HepG2 (cell line): ENCODE data around the gene GOLT1A. TPM values are rescaled to one million over a fixed set of nuclear protein-coding genes. Genes with fewer than 3 reads are reported as not detected.

ENCODE experiments used
- ATAC-seq: fragments of 200-7000 bp; cut with Tn5 transposase; 3 replicates; pipeline ENCODE4 v1.9.1; 2020; ENCODE audit warnings: mild to moderate bottlenecking, moderate library complexity
- BruUV-seq: library from RNA; stranded (reverse); fragments of 400-500 nt; replicated peaks from 2 replicates; lab custom pipeline; 2021; lab: Mats Ljungman, UMichigan
- CTCF ChIA-PET: fragments of 300-600 bp; formaldehyde crosslinking; extraction: SDS; loops from one replicate; lab custom pipeline; 2021; ENCODE audit warnings: low total read pairs, inconsistent platforms, low intra/inter-chr PET ratio; lab: Yijun Ruan, JAX
- POLR2A ChIA-PET: fragments of 350-600 bp; sonication (Branson Sonifier 250); formaldehyde crosslinking; loops from one replicate; lab custom pipeline; 2020; ENCODE audit warnings: antibody characterized with exemption, inconsistent platforms; lab: Yijun Ruan, JAX
- DNase-seq: peaks from one replicate; pipeline ENCODE4 v3.0.0-alpha.2; 2015; ENCODE audit warnings: low spot score
- FAIRE-seq: peaks from 3 replicates; lab custom pipeline; 2011; peaks lifted over from hg19 to GRCh38; lab: Jason Lieb, UNC
- H2AFZ ChIP-seq: one replicate; pipeline ENCODE4 v1.6.1; 2011; ENCODE audit warnings: low read length, inconsistent platforms
- H3K27ac ChIP-seq: fragments of 300-600 bp; 3 replicates; pipeline ENCODE4 v1.8.0; 2011; ENCODE audit warnings: mixed run types, mild to moderate bottlenecking, mixed read lengths, low read length, inconsistent platforms; ENCODE audit not compliant: insufficient read depth; ENCODE audit errors: extremely low read length
- H3K27me3 ChIP-seq, 2 experiments: fragments of 200-600 bp in 1 of 2; 2 replicates in 1 of 2; 3 replicates in 1 of 2; pipeline versions ENCODE4 v1.6.0 to v1.8.0; 2011; ENCODE audit warnings: low read length in 2 of 2, mild to moderate bottlenecking in 2 of 2, moderate library complexity in 2 of 2, inconsistent platforms in 1 of 2; ENCODE audit not compliant: insufficient read depth in 2 of 2, control insufficient read depth in 1 of 2
- H3K36me3 ChIP-seq, 2 experiments: fragments of 200-600 bp in 1 of 2; replicated peaks in 1 of 2; 2 replicates in 1 of 2; 3 replicates in 1 of 2; pipeline versions ENCODE4 v1.5.1 to v1.8.0; 2011; ENCODE audit warnings: low read length in 2 of 2, inconsistent platforms in 1 of 2; ENCODE audit not compliant: insufficient read depth in 2 of 2, control insufficient read depth in 1 of 2
- H3K4me1 ChIP-seq: 2 replicates; pipeline ENCODE4 v1.5.1; 2012; ENCODE audit warnings: low read length, inconsistent platforms; ENCODE audit not compliant: insufficient read depth
- H3K4me2 ChIP-seq: 2 replicates; pipeline ENCODE4 v1.6.0; 2011; ENCODE audit warnings: low read depth, low read length, inconsistent platforms
- H3K4me3 ChIP-seq, 3 experiments: fragments of 200-600 bp in 1 of 3; sonication (generic), shearing (Covaris generic) in 1 of 3; replicated peaks in 1 of 3; 2 replicates each; pipeline ENCODE4 v1.5.1; 2011 to 2016; ENCODE audit warnings: low read length in 3 of 3, inconsistent platforms in 2 of 3, low read depth in 2 of 3, mild to moderate bottlenecking in 2 of 3, control low read depth in 1 of 3, mixed read lengths in 1 of 3; ENCODE audit not compliant: insufficient read depth in 1 of 3
- H3K79me2 ChIP-seq: one replicate; pipeline ENCODE4 v1.6.1; 2011; ENCODE audit warnings: low read length, inconsistent platforms; ENCODE audit not compliant: insufficient read depth
- H3K9ac ChIP-seq: 2 replicates; pipeline ENCODE4 v1.6.0; 2011; ENCODE audit warnings: mild to moderate bottlenecking, low read depth, low read length, inconsistent platforms; ENCODE audit not compliant: insufficient read depth
- H3K9me3 ChIP-seq: 2 replicates; pipeline ENCODE4 v1.5.1; 2012; ENCODE audit warnings: mild to moderate bottlenecking, low read length
- H4K20me1 ChIP-seq: 2 replicates; pipeline ENCODE4 v1.6.0; 2011; ENCODE audit warnings: inconsistent platforms, mild to moderate bottlenecking, low read length, moderate library complexity; ENCODE audit not compliant: insufficient read depth
- AGO2 ChIP-seq: fragments of 200-400 bp; formaldehyde crosslinking; optimal IDR thresholded peaks from 2 replicates; pipeline ENCODE3; 2017; ENCODE audit warnings: mild to moderate bottlenecking, low read depth, low read length, moderate library complexity
- ATM ChIP-seq: fragments of 450-650 bp; IDR thresholded peaks from 2 replicates; pipeline ENCODE4 v1.7.1; 2017; ENCODE audit warnings: mild to moderate bottlenecking, borderline replicate concordance
- FLYWCH1 ChIP-seq: sonication (generic); formaldehyde crosslinking; IDR thresholded peaks from 2 replicates; pipeline ENCODE4 v1.8.1; 2023; ENCODE audit warnings: mild to moderate bottlenecking, missing genetic modification reagents
- FOXP4 ChIP-seq: sonication (generic); formaldehyde crosslinking; IDR thresholded peaks from 2 replicates; pipeline ENCODE4 v1.4.0; 2020; ENCODE audit warnings: missing genetic modification reagents
- IRF2 ChIP-seq: IDR thresholded peaks from 2 replicates; pipeline ENCODE4 v1.6.1; 2018; ENCODE audit warnings: missing genetic modification reagents, missing compliant biosample characterization
- KLF6 ChIP-seq: IDR thresholded peaks from 2 replicates; pipeline ENCODE4 v1.8.0; 2016; ENCODE audit warnings: missing biosample characterization, missing genetic modification reagents
- RORA ChIP-seq: sonication (generic); formaldehyde crosslinking; IDR thresholded peaks from 2 replicates; pipeline ENCODE4 v1.5.0; 2020; ENCODE audit warnings: mild to moderate bottlenecking, missing genetic modification reagents, moderate library complexity
- ZFYVE20 ChIP-seq: sonication (generic); formaldehyde crosslinking; IDR thresholded peaks from 2 replicates; pipeline ENCODE4 v1.8.0; 2023; ENCODE audit warnings: low read depth, mild to moderate bottlenecking, moderate library complexity, missing genetic modification reagents, borderline replicate concordance
- ZNF326 ChIP-seq: sonication (generic); formaldehyde crosslinking; IDR thresholded peaks from 2 replicates; pipeline ENCODE4 v1.4.0; 2020; ENCODE audit warnings: missing genetic modification reagents, borderline replicate concordance
- ZNF660 ChIP-seq: sonication (generic); formaldehyde crosslinking; IDR thresholded peaks from 2 replicates; pipeline ENCODE4 v1.5.1; 2020; ENCODE audit warnings: mild to moderate bottlenecking, low read depth, missing genetic modification reagents, borderline replicate concordance
- ZNF687 ChIP-seq: sonication (generic); formaldehyde crosslinking; IDR thresholded peaks from 2 replicates; pipeline ENCODE4 v1.5.1; 2020; ENCODE audit warnings: mild to moderate bottlenecking, missing genetic modification reagents, moderate library complexity
- ZSCAN21 ChIP-seq: sonication (generic); formaldehyde crosslinking; IDR thresholded peaks from 2 replicates; pipeline ENCODE4 v1.8.0; 2022; ENCODE audit warnings: mild to moderate bottlenecking, missing genetic modification reagents, moderate library complexity, borderline replicate concordance
- ZSCAN30 ChIP-seq: sonication (generic); formaldehyde crosslinking; IDR thresholded peaks from 2 replicates; pipeline ENCODE4 v1.5.0; 2020; ENCODE audit warnings: mild to moderate bottlenecking, missing genetic modification reagents
- WGBS: methylation state at CpG from one replicate; pipeline ENCODE4 v1.1.6; 2017; ENCODE audit warnings: low lambda C conversion rate; 5-methylcytosine and 5-hydroxymethylcytosine counted together
- in situ Hi-C: cut with HindIII; loops from 2 replicates; pipeline ENCODE4 v1.10.0; 2017; ENCODE audit warnings: low pct_unique_long_range_greater_than_20kb; ENCODE audit not compliant: extremely low pct_ligation_motif_present
- intact Hi-C: fragments of 100-400 bp; cut with micrococcal nuclease; formaldehyde crosslinking; loops from one replicate; pipeline ENCODE4 v1.10.0; 2022; ENCODE audit not compliant: unreplicated experiment
- polyA plus RNA-seq, 8 experiments: library from polyadenylated mRNA; depleted of rRNA in 3 of 8; stranded (reverse) in 7 of 8; unstranded in 1 of 8; fragments of >200 nt; fragmentation: Illumina TruSeq in 4 of 8; extraction: Trizol in 4 of 8; gene quantifications; 2 replicates each; pipeline versions ENCODE4 v1.2.1 to v1.2.3, GENCODE V29; 2011 to 2016; ENCODE audit warnings: low read depth in 4 of 8, missing spikeins in 1 of 8, mixed read lengths in 1 of 8; ENCODE audit not compliant: insufficient read depth in 1 of 8
- total RNA-seq, 5 experiments: library from RNA; depleted of rRNA; stranded (reverse); fragments of >200 nt; fragmentation: Illumina TruSeq; extraction: Trizol; gene quantifications; 2 replicates each; pipeline ENCODE4 v1.2.3, GENCODE V29; 2016; ENCODE audit warnings: low read depth in 1 of 5

The GOLT1A gene
- total and polyA plus RNA-seq, 2 of the 13 experiments (the other 11 are each of a cell fraction or from before 2014, with no cell fraction given): 25.8 to 28.0 TPM

- TF ChIP-seq ZNF660 (CRISPR knock-in tag): no peak
- TF ChIP-seq ATM: no peak
Observed at GRCh38 chr1:204157962-204158361, 55.8 kb downstream of the GOLT1A start (continued).

- no peak overlapping the region for H3K9ac ChIP-seq
- no peak overlapping the region for H3K4me3 ChIP-seq
- POLR2A ChIA-PET: no interaction called here
- H3K36me3 ChIP-seq: no peaks in the 10 kb centered on the region
- H3K9me3 ChIP-seq: no peaks in the 10 kb centered on the region
- no peaks in the 10 kb centered on the region for H4K20me1 ChIP-seq
- ATAC-seq (no peak), FAIRE-seq (no peak), DNase-seq (no peak)
- 66% methylated on average over 10 of the region's 10 CpGs for WGBS
- no peak overlapping the region for H3K27ac ChIP-seq
- H3K4me1 ChIP-seq: peaks cover 40% of the 10 kb centered on the region
- BruUV-seq: no TSS peak
- no peaks in the 10 kb centered on the region for H3K79me2 ChIP-seq
- H2AFZ ChIP-seq: no peak overlapping the region
- intact Hi-C loops (loop anchor here (10.0 kb wide), 1 partner anchor 219 kb away; no protein-coding TSS in a partner anchor), in situ Hi-C loops (loop anchor here (5.0 kb wide), 1 partner anchor 56 kb away; the partner anchor contains the start of gene GOLT1A)
- CTCF ChIA-PET: no interaction called here
- peaks cover 7 to 17% of the 10 kb centered on the region in 2 experiments; a peak in 3 of 5 replicates for H3K27me3 ChIP-seq
- no peak overlapping the region for H3K4me2 ChIP-seq
- TF ChIP-seq FLYWCH1 (CRISPR knock-in tag) (no peak), ZFYVE20 (no peak), ZNF687 (CRISPR knock-in tag) (no peak), ZNF326 (no peak), AGO2 (no peak), ZSCAN21 (no peak), IRF2 (CRISPR knock-in tag) (no peak), ZSCAN30 (CRISPR knock-in tag) (no peak), FOXP4 (no peak), RORA (CRISPR knock-in tag) (no peak), KLF6 (CRISPR knock-in tag) (no peak)
Observed at GRCh38 chr1:204155881-204156280, 57.9 kb downstream of the GOLT1A start.
